GM12878 (cell line): ENCODE measurements around the gene CCSER1. TPM values are rescaled to one million over a fixed set of nuclear protein-coding genes. Genes with fewer than 3 reads are reported as not detected.

Experiments used
- ATAC-seq: fragments of 200-7000 bp; cut with Tn5 transposase; 3 replicates; pipeline ENCODE4 v1.9.1; 2020; ENCODE audit warnings: mild to moderate bottlenecking, moderate library complexity
- BruUV-seq: library from RNA; stranded (reverse); fragments of 400-500 nt; replicated peaks from 2 replicates; lab custom pipeline; 2021; lab: Mats Ljungman, UMichigan
- CTCF ChIA-PET: fragments of 300-600 bp; sonication (Branson Sonifier 250); formaldehyde crosslinking; extraction: SDS; loops from one replicate; lab custom pipeline; 2021; ENCODE audit warnings: inconsistent platforms; lab: Yijun Ruan, JAX
- POLR2A ChIA-PET: fragments of 350-600 bp; formaldehyde crosslinking; extraction: SDS; loops from one replicate; lab custom pipeline; 2021; ENCODE audit warnings: inconsistent platforms; lab: Charles Lee
- RAD21 ChIA-PET: fragments of 300-600 bp; sonication (Branson Sonifier 250); formaldehyde crosslinking; loops from one replicate; lab custom pipeline; 2023; ENCODE audit warnings: antibody characterized with exemption; ENCODE audit not compliant: unreplicated experiment; lab: Charles Lee
- SMC1A ChIA-PET: fragments of 300-600 bp; sonication (Branson Sonifier 250); formaldehyde crosslinking; loops from one replicate; lab custom pipeline; 2023; ENCODE audit not compliant: unreplicated experiment, uncharacterized antibody; lab: Charles Lee
- DNase-seq: peaks from one replicate; pipeline ENCODE4 v3.0.0-alpha.2; 2011; ENCODE audit warnings: low read depth, low spot score
- FAIRE-seq: peaks from 3 replicates; lab custom pipeline; 2011; peaks lifted over from hg19 to GRCh38; lab: Jason Lieb, UNC
- H2AFZ ChIP-seq: 2 replicates; pipeline ENCODE4 v1.6.0; 2011; ENCODE audit warnings: low read depth, low read length, control low read depth; ENCODE audit not compliant: control insufficient read depth
- H3K27ac ChIP-seq: 2 replicates; pipeline ENCODE4 v1.5.1; 2011; ENCODE audit warnings: control low read depth; ENCODE audit not compliant: control insufficient read depth, insufficient read depth
- H3K27me3 ChIP-seq, 2 experiments: replicated peaks in 1 of 2; 2 replicates each; pipeline versions ENCODE4 v1.6.0 to v1.6.1; 2011; ENCODE audit warnings: low read length in 1 of 2; ENCODE audit not compliant: control insufficient read depth in 2 of 2, insufficient read depth in 2 of 2
- H3K36me3 ChIP-seq, 2 experiments: 2 replicates each; pipeline ENCODE4 v1.5.1; 2011; ENCODE audit warnings: low read length in 1 of 2; ENCODE audit not compliant: control insufficient read depth in 2 of 2, insufficient read depth in 2 of 2
- H3K4me1 ChIP-seq: 2 replicates; pipeline ENCODE4 v1.6.1; 2011; ENCODE audit warnings: mild to moderate bottlenecking, low read length, moderate library complexity, mixed read lengths; ENCODE audit not compliant: control insufficient read depth, insufficient read depth
- H3K4me2 ChIP-seq: 2 replicates; pipeline ENCODE4 v1.6.0; 2011; ENCODE audit warnings: control low read depth; ENCODE audit not compliant: control insufficient read depth, insufficient read depth
- H3K4me3 ChIP-seq: fragments of 200-600 bp; sonication (generic); 2 replicates; pipeline ENCODE4 v1.5.1; 2016
- H3K79me2 ChIP-seq: 2 replicates; pipeline ENCODE4 v1.6.0; 2011; ENCODE audit warnings: low read length; ENCODE audit not compliant: control insufficient read depth, insufficient read depth
- H3K9ac ChIP-seq: 2 replicates; pipeline ENCODE4 v1.8.0; 2011; ENCODE audit warnings: low read length, control low read depth, mixed read lengths; ENCODE audit not compliant: control insufficient read depth, insufficient read depth
- H3K9me3 ChIP-seq: replicated peaks from 3 replicates; pipeline ENCODE4 v1.5.1; 2011; ENCODE audit warnings: mild to moderate bottlenecking, low read length; ENCODE audit not compliant: control insufficient read depth, insufficient read depth
- H4K20me1 ChIP-seq: 2 replicates; pipeline ENCODE4 v1.6.0; 2011; ENCODE audit not compliant: control insufficient read depth, insufficient read depth
- DPF2 ChIP-seq: fragments of 450-650 bp; IDR thresholded peaks from 2 replicates; pipeline ENCODE4 v1.6.1; 2017; ENCODE audit warnings: mild to moderate bottlenecking
- JUND ChIP-seq: IDR thresholded peaks from 2 replicates; pipeline ENCODE4 v1.6.1; 2012; ENCODE audit warnings: low read depth, mild to moderate bottlenecking, low read length, improper control_type of control experiment, moderate library complexity
- NFYA ChIP-seq: IDR thresholded peaks from 2 replicates; pipeline ENCODE4 v1.6.1; 2011; ENCODE audit warnings: low read depth, mild to moderate bottlenecking, low read length, improper control_type of control experiment, borderline replicate concordance
- PKNOX1 ChIP-seq: fragments of 450-650 bp; IDR thresholded peaks from 2 replicates; pipeline ENCODE4 v1.6.1; 2016; ENCODE audit warnings: mild to moderate bottlenecking
- POLR2A ChIP-seq: IDR thresholded peaks from 2 replicates; pipeline ENCODE4 v1.6.1; 2011; ENCODE audit warnings: low read depth, mild to moderate bottlenecking, low read length
- POLR2AphosphoS5 ChIP-seq: IDR thresholded peaks from 2 replicates; pipeline ENCODE4 v1.6.1; 2011; ENCODE audit warnings: mild to moderate bottlenecking, low read length, inconsistent platforms
- RCOR1 ChIP-seq: conservative IDR thresholded peaks from 2 replicates; pipeline ENCODE4 v1.6.1; 2012; ENCODE audit warnings: low read depth, low read length, improper control_type of control experiment
- RUNX3 ChIP-seq: IDR thresholded peaks from 2 replicates; pipeline ENCODE4 v1.6.1; 2012; ENCODE audit warnings: low read length, inconsistent platforms
- ZNF24 ChIP-seq: fragments of 450-650 bp; IDR thresholded peaks from 2 replicates; pipeline ENCODE4 v1.6.1; 2017; ENCODE audit warnings: antibody characterized with exemption, mild to moderate bottlenecking
- in situ Hi-C: fragments of 300-500 bp; cut with MboI; formaldehyde crosslinking; loops from 9 replicates; pipeline ENCODE4 v1.14.3; 2018; ENCODE audit warnings: mixed read lengths
- intact Hi-C: fragments of 100-400 bp; cut with micrococcal nuclease; formaldehyde crosslinking; loops from one replicate; pipeline ENCODE4 v1.14.2; 2022; ENCODE audit not compliant: unreplicated experiment
- polyA plus RNA-seq, 11 experiments: library from polyadenylated mRNA; depleted of rRNA in 4 of 11; unstranded in 6 of 11; stranded (reverse) in 5 of 11; fragments of >200 nt; fragmentation: Nextera tagmentation in 4 of 11; fragmentation: Illumina TruSeq in 1 of 11; extraction: Ambion mirVana in 4 of 11; extraction: Trizol in 1 of 11; gene quantifications; 1 replicate in 1 of 11; 2 replicates in 10 of 11; pipeline versions ENCODE4 v1.2.1 to v1.2.3, GENCODE V29; 2011 to 2016; ENCODE audit warnings: inconsistent platforms in 2 of 11, missing spikeins in 2 of 11, low read depth in 1 of 11
- total RNA-seq, 4 experiments: library from RNA; depleted of rRNA in 3 of 4; stranded (reverse); fragments of >200 nt in 3 of 4; fragmentation: Illumina TruSeq in 1 of 4; extraction: Trizol in 1 of 4; gene quantifications; 2 replicates each; pipeline versions ENCODE4 v1.2.1 to v1.2.3, GENCODE V29; 2013 to 2021
- TF ChIP-seq, protein P1 (sequence below): fragments of 450-650 bp; formaldehyde crosslinking; IDR thresholded peaks from 2 replicates; pipeline ENCODE4 v1.4.0; 2020; ENCODE audit warnings: mild to moderate bottlenecking, moderate library complexity

The CCSER1 gene
- total and polyA plus RNA-seq, 10 of the 15 experiments (the other 5 are each of a cell fraction or from before 2014, with no cell fraction given), result 0.22 to 2.7 (median 1.0) TPM

- Histone ChIP-seq H4K20me1 (no peaks in the 10 kb centered on the region), H3K4me3 (no peak overlapping the region), H3K9ac (no peak overlapping the region), H3K27ac (no peak overlapping the region), H3K4me2 (no peak overlapping the region), H2AFZ (no peak overlapping the region), H3K9me3 (no peaks in the 10 kb centered on the region), H3K36me3 (no peaks in the 10 kb centered on the region), H3K4me1 (no peaks in the 10 kb centered on the region), H3K27me3 (no peaks in the 10 kb centered on the region), H3K79me2 (no peaks in the 10 kb centered on the region)
- CTCF ChIA-PET, result interaction anchor here (1.5 kb wide), 1 partner anchor 14 kb away, joined by 4 read pairs; no protein-coding TSS in a partner anchor
- no TSS peak for BruUV-seq
- no peak for FAIRE-seq
- POLR2A ChIA-PET, result no interaction called here
- SMC1A ChIA-PET, result no interaction called here
- TF ChIP-seq POLR2A (no peak), RCOR1 (no peak), POLR2AphosphoS5 (no peak), JUND (no peak), NFYA (no peak), DPF2 (no peak), RUNX3 (no peak), ZNF24 (no peak), PKNOX1 (no peak)
- TF ChIP-seq, protein P1, sequence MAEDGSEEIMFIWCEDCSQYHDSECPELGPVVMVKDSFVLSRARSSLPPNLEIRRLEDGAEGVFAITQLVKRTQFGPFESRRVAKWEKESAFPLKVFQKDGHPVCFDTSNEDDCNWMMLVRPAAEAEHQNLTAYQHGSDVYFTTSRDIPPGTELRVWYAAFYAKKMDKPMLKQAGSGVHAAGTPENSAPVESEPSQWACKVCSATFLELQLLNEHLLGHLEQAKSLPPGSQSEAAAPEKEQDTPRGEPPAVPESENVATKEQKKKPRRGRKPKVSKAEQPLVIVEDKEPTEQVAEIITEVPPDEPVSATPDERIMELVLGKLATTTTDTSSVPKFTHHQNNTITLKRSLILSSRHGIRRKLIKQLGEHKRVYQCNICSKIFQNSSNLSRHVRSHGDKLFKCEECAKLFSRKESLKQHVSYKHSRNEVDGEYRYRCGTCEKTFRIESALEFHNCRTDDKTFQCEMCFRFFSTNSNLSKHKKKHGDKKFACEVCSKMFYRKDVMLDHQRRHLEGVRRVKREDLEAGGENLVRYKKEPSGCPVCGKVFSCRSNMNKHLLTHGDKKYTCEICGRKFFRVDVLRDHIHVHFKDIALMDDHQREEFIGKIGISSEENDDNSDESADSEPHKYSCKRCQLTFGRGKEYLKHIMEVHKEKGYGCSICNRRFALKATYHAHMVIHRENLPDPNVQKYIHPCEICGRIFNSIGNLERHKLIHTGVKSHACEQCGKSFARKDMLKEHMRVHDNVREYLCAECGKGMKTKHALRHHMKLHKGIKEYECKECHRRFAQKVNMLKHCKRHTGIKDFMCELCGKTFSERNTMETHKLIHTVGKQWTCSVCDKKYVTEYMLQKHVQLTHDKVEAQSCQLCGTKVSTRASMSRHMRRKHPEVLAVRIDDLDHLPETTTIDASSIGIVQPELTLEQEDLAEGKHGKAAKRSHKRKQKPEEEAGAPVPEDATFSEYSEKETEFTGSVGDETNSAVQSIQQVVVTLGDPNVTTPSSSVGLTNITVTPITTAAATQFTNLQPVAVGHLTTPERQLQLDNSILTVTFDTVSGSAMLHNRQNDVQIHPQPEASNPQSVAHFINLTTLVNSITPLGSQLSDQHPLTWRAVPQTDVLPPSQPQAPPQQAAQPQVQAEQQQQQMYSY, result no peak
- in situ Hi-C loops (loop anchor here (25.0 kb wide), 1 partner anchor 1288 kb away; no protein-coding TSS in a partner anchor), intact Hi-C loops (no loop called here)
- ATAC-seq, result no peak
- RAD21 ChIA-PET, result no interaction called here
- DNase-seq, result no peak
Observed at GRCh38 chr4:91099666-91100065, 972.5 kb downstream of the CCSER1 start.
